HG02885 (cell line): ENCODE results near the gene PADI1.

Source experiments
- ATAC-seq: cut with Tn5 transposase; IDR thresholded peaks from one replicate; pipeline ENCODE4 v1.9.1; 2021; ENCODE audit warnings: mild to moderate bottlenecking; ENCODE audit not compliant: unreplicated experiment, poor library complexity

PADI1 gene

DNA sequence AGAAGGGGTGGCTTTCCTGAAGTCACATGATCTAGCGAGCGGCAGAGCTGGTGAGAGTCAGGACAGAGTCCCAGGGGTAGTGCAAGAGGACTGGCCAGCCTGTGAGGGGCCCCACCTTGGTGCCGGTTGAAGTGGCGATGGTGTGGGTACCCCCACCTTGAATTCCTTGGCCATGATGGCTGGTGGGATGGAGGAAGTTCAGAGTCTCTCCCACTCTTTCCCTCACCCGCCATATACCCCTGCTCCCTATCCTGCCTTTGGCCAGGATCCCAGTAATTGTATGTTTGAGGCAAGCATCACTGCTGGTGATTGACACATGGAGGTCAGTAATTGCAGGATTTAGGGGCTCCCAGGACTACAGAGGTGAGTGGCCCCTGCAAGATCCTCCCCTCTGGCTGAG is 55.8 kb downstream of the PADI1 start:
- no peak for ATAC-seq

DNA sequence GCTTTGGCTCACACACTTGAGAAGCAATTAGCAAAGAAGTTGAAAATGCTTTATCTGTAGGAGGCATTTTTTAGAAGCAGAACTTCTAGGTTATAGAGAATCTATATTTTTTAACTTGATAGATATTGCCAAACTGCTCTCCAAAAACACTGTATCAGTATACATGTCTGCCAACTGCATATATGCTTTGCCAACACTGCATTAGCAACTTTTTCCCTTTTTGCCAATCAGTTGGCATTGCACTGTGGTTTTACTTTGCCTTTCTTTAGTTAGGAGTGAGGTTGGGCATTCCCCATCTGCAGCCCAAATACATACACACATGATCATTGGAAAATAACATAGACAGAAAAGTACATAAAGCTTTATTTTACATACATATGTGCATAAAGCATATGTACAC is 59.0 kb downstream of the PADI1 start:
- no peak for ATAC-seq

DNA sequence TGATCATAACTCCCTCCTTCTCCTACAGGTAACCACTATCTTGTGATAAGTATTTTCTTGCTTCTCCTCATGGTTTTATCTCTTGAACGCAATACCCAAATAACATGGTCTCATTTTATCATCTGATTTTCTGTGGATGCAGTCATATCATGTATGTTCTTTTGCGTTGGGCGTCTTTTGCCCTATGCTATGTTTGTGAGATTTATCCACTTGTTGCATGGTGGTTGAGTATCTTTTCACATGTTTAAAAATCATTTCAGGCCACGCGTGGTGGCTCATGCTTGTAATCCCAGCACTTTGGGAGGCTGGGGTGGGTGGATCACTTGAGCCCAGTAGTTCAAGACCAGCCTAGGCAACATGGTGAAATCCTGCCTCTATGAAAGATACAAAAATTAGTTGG is 59.5 kb downstream of the PADI1 start:
- ATAC-seq = no peak

DNA sequence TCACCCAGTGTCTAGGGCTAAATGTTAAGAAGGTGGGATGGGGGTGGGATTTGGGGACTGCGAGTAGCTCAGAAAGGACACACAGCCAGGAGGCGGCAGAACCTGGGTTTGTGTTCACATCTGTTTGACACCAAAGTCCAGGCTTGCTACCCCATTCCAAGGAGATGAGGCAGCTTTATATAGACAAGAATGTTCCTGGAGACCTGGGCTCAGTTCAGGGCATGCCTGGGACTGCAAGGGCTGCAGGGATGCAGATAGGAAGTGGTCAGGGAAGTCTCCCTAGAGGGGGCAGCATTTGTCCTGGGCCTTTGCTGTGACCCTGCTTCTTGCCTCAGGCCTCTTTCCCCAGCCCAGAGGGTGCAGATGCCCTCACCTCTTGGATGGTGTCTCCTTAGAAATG is 60.2 kb downstream of the PADI1 start:
- no peak for ATAC-seq

DNA sequence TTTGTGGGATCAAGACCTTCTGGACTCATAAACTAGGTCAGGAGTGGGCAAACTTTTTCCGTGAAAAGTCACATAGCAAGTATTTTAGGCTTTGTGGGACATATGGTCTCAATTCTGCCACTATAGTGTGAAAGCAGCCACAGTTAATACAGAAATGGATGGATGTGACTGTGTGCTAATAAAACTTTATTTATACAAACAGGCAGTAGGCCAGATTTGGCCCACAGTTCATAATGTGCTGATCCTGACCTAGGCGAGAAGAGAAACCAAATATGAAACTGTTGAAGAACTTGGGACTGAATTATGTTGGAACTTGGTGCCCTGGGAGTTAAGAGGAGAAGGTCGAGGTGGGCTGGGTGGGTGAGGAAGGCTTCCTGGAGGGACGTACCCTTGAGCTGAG is 61.0 kb downstream of the PADI1 start:
- ATAC-seq = no peak

DNA sequence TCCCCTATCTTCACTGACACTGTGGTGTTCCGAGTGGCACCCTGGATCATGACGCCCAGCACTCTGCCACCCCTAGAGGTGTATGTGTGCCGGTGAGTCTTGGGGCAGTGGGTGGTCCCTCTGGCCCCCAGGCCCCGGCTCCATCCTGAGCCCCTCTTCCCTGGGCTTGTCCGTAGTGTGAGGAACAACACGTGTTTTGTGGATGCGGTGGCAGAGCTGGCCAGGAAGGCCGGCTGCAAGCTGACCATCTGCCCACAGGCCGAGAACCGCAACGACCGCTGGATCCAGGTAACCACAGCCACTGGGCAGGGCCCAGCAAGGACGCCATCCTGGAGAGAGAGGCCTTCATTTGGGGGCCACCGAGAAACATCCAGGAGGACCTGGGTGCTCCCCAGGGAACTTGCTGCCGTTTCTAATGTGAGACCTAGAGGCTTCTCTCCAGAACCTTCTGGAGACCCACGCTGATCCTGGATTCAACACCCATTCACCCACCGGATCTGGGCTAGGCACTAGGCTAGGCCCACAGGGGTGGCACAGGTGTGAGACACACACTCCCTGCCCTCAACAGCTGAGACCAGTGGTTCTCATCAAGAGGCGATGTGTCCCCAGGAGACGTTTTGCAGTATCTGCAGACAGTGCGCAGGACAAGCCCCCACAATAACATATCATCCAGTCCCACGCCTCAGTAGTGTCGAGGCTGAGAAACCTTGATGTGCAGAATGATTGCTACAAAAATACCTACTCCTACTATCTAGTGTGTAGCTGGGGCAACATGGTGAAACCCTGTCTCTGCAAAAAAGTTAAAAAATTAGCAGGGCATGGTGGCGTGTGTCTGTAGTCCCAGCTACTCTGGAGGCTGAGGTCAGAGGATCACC is 66.2 kb downstream of the PADI1 start:
- ATAC-seq = no peak

DNA sequence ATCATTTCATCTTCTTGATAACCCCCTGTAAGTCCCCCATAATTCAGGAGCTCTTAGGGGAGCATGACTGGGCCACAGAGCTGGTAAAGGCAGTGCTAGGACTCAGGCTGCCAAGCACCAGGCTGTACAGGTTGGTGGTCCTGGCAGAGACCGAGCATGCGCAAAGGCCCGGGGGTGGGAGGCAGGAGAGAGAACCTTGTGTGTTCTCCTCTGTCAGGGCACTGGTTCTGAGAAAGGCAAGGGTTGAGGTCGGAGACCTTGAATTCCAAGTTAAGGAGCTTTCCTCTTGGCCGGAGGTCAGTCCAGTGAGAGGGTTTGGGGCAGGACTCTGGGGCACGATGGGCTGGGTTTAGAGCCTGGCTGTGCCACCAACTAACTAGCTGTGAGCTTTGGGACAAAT is 67.1 kb downstream of the PADI1 start:
- no peak for ATAC-seq

DNA sequence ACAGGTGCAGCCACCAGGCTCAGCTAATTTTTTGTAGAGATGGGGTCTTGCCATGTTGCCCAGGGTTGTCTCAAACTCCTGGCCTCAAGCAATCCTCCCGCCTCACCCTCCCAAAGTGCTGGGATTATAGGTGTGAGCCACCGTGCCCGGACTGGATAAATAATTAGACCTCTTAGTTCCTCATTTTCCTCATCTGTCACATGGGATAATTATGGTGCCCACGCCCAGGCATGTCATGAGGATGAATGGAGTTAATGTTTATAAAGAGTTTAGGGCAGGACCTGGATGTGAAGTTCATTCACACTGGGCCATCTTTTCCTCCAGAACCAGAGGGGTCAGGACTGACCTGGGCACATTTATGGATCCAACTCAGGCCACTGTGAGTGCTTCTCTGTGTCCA is 67.7 kb downstream of the PADI1 start:
- no peak for ATAC-seq

DNA sequence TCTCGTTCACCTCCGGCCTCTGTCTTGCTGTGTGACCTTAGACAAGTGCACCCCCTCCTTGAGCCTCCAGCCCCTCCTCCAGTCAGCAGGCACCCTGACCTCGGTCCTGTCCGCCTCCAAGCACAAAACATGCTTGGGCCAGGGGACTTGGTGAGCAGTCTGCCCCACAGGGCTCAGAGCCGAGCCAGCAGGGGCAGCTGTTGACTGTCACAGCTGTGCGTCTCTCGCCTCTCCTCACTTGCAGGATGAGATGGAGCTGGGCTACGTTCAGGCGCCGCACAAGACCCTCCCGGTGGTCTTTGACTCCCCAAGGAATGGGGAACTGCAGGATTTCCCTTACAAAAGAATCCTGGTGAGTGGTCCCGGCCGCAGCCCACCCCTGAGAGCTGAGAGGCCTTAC is 68.2 kb downstream of the PADI1 start:
- ATAC-seq = no peak

DNA sequence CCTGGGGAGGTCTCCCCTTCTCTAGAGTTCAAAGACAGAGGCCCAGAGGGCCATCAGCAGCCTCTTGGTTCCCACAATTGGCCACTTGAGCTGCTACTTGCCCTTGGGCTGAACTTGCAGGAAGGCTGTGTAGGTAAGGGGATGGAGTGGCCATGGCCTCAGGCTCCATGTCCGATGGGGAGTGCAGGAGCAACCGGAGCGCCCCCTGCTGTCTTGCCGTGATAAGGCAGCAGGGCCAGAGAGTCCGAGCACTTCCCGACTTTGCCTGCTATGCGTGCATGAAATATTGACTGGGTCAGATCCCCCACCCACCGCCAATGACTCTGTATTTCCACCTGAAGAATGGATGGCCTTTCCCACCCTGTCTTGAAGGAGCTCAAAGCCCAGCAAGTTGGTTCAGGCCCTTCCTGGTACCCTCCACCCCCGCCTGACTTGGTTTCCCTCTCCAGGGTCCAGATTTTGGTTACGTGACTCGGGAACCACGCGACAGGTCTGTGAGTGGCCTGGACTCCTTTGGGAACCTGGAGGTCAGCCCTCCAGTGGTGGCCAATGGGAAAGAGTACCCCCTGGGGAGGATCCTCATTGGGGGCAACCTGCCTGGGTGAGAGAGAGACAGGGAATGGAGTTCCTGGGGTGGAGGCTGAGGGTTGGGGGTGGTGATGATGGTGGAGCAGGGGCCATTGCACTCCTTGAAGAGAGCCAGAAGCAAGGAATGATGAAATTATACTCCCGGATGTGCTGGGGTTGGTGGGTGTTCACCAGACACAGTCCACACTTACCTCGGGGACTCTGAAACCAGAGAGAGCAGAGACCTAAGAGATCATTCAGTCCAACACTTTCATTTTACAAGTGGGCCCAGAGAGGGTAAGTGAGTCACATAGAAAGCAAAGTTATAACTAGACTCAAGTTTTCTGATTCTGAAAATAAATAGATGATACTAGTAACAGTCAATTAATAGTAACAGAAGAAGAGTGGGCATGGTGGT is 69.5 kb downstream of the PADI1 start:
- peak; percentile 68 for ATAC-seq

DNA sequence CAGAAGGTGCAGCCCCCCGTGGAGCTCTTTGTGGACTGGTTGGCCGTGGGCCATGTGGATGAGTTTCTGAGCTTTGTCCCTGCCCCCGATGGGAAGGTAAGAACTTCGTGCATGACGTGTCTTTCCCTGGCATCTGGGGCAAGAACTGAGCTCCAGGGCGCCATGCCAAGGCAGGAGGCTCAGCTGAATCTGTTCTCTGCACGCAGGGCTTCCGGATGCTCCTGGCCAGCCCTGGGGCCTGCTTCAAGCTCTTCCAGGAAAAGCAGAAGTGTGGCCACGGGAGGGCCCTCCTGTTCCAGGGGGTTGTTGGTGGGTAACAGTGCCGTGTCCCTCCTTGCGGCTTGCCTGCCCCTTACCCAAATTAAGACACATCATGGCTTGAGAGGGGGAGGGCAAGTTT is 71.6 kb downstream of the PADI1 start:
- no peak for ATAC-seq

DNA sequence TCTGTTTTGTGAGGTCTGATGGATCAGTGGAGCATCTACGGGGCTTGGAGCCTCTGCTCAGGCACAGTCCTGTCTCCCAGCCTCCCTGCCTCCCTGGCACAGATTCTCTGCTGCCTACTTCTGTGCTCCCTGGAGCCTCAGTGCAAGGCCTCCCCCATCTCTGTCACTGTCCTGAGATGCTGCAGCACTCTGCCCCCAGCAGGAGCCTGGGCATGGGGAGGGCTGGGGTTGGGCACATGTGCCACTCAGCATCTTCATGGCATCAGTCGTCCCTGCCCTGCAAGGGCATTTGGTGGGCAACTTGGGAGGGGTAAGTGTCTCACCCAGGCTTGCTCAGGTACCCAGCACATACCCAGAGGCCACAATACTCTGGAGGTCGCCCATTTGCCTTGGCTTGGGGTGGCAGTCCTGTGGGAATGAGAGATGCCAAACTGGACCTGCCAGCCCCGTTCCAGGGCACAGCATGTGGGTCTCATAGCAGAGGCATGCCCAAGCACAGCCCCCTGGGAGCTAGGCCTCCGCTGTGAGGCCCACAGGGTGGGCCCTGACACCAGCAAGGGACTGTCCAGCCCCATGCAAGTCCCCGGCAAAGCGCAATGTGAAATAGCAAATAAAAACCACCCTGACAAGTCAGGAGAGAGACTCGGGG is 72.7 kb downstream of the PADI1 start:
- no peak for ATAC-seq

DNA sequence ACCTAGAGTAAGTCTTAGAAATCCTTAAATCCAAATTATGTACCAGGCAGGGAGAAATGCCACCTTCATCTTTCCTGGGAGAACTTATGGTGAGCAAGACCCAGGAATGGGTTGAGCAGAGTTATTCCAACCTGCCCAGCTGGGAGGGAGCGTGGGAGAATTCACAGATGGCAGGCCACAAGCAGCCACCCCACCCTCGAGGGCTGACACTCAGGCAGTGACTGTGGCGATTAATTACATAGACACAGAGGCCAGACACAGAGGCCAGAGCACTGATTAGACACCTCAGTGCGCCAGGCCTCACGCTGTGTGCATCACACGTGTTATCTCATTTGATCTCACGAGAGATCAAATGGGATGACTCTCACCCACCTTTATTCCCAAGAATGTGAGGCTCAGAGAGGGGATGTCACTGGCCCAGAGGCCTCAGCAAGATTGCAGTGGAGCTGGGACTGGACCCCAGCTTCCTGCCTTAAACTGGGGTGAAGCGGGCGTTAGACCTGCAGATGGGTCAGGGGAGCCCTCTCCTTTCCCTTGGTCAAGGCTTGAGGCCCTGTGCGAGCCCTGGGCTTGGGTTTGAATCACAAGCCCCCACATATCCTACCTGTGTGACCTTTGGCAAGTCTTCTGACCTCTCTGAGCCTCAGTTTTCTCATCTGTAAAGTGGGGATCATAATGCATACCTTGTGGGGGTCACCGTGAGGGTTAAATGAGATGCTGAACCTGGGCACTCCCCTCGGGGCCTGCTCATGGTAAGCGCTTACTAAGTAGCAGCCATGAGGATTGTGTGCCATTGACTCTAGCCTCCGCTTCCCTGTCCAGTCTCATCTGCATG is 74.3 kb downstream of the PADI1 start:
- no peak for ATAC-seq

DNA sequence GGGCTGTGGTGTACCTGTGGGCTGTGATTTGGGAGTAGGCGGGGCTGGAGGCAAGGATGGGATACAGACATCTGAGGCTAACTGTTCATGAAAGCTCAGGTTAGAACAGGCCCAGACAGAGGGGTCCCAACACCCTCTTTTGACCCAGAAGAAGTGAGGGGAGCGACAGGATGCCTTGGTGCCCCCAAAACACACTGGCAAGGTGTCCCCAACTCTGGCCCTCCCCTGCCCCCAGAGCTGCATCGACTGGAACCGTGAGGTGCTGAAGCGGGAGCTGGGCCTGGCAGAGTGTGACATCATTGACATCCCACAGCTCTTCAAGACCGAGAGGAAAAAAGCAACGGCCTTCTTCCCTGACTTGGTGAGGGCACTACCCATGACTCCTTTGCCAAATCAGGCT is 75.5 kb downstream of the PADI1 start:
- ATAC-seq = no peak

DNA sequence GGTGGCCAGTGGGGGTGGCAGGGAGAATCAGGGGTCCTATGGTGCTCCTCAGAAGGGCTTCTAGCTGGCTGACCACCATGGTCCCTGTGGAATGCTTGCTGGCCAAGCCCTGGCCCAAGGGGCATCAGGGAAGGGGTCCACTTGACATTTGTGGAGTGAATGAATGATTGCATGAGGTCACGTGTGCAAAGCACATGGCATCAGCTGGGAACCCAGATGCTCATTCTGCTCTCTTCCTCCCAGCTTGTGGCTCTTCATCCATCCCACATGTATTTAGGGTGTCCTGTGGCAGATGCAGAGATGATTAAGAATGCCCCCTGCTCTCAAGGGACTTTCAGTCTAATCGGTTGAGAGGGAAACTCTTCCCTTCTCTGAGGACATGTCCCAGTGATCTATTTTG is 76.0 kb downstream of the PADI1 start:
- no peak for ATAC-seq

DNA sequence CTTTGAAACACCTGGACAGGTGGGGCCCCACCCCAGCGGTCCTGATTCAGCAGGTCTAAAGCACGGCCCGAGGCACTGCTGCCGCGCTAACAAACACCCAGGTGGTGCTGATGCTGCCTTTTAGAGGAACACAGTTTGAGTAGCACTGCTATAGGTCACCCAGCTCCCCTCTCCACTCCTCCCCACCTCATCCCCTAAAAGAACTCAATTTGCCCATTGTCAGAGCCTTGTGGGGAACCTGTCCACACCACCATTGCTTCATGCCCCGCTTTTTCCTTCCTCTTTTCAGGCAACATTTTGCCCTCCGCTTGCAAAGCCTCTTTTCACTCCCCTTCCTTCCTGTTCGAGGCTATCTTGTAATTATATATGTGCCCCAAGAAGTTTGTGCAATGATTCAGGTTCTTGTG is 76.8 kb downstream of the PADI1 start:
- no peak for ATAC-seq

DNA sequence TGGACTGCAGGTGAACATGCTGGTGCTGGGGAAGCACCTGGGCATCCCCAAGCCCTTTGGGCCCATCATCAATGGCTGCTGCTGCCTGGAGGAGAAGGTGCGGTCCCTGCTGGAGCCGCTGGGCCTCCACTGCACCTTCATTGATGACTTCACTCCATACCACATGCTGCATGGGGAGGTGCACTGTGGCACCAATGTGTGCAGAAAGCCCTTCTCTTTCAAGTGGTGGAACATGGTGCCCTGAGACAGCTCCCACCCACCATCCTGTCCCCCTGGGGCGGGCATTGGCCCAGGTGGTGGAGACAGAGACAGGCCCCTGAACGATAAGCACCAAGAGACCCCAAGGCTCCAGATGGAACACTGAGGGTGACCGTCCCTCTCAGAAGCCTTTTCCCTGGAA is 77.9 kb downstream of the PADI1 start:
- no peak for ATAC-seq

DNA sequence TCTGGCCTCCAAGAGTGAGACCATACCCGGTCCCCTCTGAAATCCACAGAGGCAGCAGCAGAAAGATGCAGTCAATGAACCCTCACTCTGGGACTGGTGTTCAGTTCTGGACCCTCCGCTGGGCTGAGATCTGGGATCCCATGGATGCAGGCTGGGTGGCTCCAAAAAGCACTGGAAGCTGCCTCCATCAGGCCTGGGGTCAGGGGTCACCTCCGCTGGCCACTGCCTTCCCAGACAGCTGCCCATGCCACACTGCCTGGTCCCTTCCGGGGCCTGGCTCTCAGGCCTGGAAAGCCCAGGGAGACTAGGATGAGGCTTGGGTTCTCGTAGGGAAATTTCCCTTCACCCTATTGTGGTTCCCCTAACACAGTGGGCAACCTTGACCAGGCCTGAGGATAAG is 81.7 kb downstream of the PADI1 start:
- no peak for ATAC-seq

DNA sequence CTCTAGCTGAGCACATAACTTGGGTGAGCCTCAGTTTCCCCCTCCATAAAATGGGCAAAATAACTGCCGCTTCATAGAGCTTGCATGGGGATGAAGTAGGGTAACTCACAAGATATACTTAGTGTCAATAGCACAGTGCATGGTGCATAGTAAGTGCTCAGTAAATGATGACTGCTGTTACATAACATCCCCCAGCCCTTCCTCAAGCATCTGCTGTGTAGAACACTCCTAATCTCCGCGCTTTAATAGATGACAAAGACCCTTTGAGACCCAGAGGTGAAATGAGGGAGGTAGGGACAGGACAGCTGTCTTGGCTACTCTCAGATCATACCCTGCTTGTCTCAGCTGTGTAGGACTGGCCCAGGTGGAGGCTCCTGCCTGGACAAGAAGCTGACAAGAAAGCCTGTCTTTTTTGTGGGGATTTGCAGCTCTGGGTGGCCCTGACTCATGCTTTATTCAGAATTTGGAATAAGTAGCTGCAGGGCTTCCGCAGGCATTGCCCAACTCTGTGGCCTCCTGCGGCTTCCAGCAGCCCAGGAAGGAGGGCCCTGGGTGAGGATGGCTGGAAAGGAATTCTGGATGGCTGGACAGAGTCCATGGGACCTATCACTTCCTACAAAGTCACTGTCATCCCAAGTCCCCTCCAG is 82.3 kb downstream of the PADI1 start:
- ATAC-seq = no peak

DNA sequence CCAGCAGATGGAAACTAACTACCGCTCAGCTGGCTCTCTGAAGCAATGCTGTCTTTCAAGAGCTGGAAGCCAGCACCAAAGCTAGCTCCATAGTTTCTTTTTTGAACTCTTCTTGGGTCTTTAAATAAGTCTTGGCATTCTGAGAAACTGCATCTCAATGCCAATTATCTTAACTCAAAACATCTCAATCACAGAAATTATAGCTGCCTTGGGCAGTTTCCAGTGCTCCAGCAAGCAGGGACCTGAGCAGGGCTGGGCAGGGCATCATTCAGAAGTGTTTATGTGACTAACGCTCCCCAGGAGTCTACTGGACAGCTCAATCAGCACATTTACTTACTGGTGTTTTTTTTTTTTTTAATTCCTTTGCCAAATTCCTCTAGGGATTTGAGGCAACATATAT is 84.8 kb downstream of the PADI1 start:
- no peak for ATAC-seq
